ENCODE results near the gene VSIG8.

VSIG8 gene

GRCh38 chr1:159823406-159823805 lies 39.1 kb downstream of the VSIG8 start:
- POLR2A ChIA-PET = no interaction called here
- no peak for TF ChIP-seq CTBP1 (IDR thresholded peaks at IDR 0.05; ENCODE audit: borderline replicate concordance)
- DNase-seq (ENCODE audit: extremely low spot score) = no peak
- CTCF ChIA-PET = interaction anchor here (0.9 kb wide), 1 partner anchor 68 kb away, joined by 4 read pairs; no protein-coding TSS in a partner anchor

GRCh38 chr1:159821171-159821867 lies 41.1 kb downstream of the VSIG8 start:
- ChIA-PET CTCF (interaction anchor here (0.6 to 0.7 kb wide), 3 partner anchors 10 to 291 kb away, joined by 3 to 4 read pairs (median 3); no protein-coding TSS in a partner anchor), POLR2A (no interaction called here)
- no peak for DNase-seq (ENCODE audit: extremely low spot score)
- TF ChIP-seq FOXK2 (IDR thresholded peaks at IDR 0.05) (no peak), ARNT (IDR thresholded peaks at IDR 0.05) (no peak), L3MBTL2 (conservative IDR thresholded peaks at IDR 0.05) (no peak), CTBP1 (IDR thresholded peaks at IDR 0.05; ENCODE audit: borderline replicate concordance) (no peak), FOXA1 (IDR thresholded peaks at IDR 0.05) (no peak), SUZ12 (IDR thresholded peaks at IDR 0.05) (no peak), HDGF (IDR thresholded peaks at IDR 0.05; ENCODE audit: borderline replicate concordance) (no peak), FOXM1 (IDR thresholded peaks at IDR 0.05; ENCODE audit: borderline replicate concordance) (no peak), NFRKB (IDR thresholded peaks at IDR 0.05) (no peak), LEF1 (IDR thresholded peaks at IDR 0.05; ENCODE audit: borderline replicate concordance) (no peak)

- ChIA-PET POLR2A (no interaction called here), CTCF (interaction anchor here (0.6 to 1.4 kb wide), 2 partner anchors 24 to 27 kb away, joined by 3 read pairs; no protein-coding TSS in a partner anchor)
- no peak for TF ChIP-seq BHLHE40 (IDR thresholded peaks at IDR 0.05; ENCODE audit: borderline replicate concordance)
- no peak for DNase-seq (ENCODE audit: extremely low spot score)
Observed at GRCh38 chr1:159817276-159818041, 45.0 kb downstream of the VSIG8 start.

- no peak for TF ChIP-seq PKNOX1 (IDR thresholded peaks at IDR 0.05)
- TF ChIP-seq LEF1 (IDR thresholded peaks at IDR 0.05; ENCODE audit: borderline replicate concordance) = no peak
- no peak for TF ChIP-seq SUZ12 (IDR thresholded peaks at IDR 0.05)
- no peak for TF ChIP-seq ARNT (IDR thresholded peaks at IDR 0.05)
- no peak for TF ChIP-seq L3MBTL2 (conservative IDR thresholded peaks at IDR 0.05)
- TF ChIP-seq BHLHE40 (IDR thresholded peaks at IDR 0.05; ENCODE audit: borderline replicate concordance) = no peak
- TF ChIP-seq TARDBP (IDR thresholded peaks at IDR 0.05) = no peak
- TF ChIP-seq NFRKB (IDR thresholded peaks at IDR 0.05) = no peak
- TF ChIP-seq FOXA1 (IDR thresholded peaks at IDR 0.05) = no peak
- TF ChIP-seq FOXK2 (IDR thresholded peaks at IDR 0.05) = no peak
- TF ChIP-seq HDGF (IDR thresholded peaks at IDR 0.05; ENCODE audit: borderline replicate concordance) = no peak
- TF ChIP-seq FOXM1 (IDR thresholded peaks at IDR 0.05; ENCODE audit: borderline replicate concordance) = no peak
- no peak for TF ChIP-seq ELF4 (IDR thresholded peaks at IDR 0.05)
- no peak for TF ChIP-seq ZNF384 (IDR thresholded peaks at IDR 0.05)
- no peak for TF ChIP-seq SP1 (IDR thresholded peaks at IDR 0.05)
- TF ChIP-seq CTBP1 (IDR thresholded peaks at IDR 0.05; ENCODE audit: borderline replicate concordance) = no peak
- ChIA-PET POLR2A (no interaction called here), CTCF (interaction anchor here (1.4 kb wide), 1 partner anchor 26 kb away, joined by 3 read pairs; no protein-coding TSS in a partner anchor)
- DNase-seq (ENCODE audit: extremely low spot score) = no peak
Observed at GRCh38 chr1:159815926-159816325, 46.5 kb downstream of the VSIG8 start.

GRCh38 chr1:159804924-159805323 lies 57.5 kb downstream of the VSIG8 start:
- CTCF ChIA-PET = no interaction called here
- TF ChIP-seq ELF4 (IDR thresholded peaks at IDR 0.05) (no peak), SP1 (IDR thresholded peaks at IDR 0.05) (no peak), L3MBTL2 (conservative IDR thresholded peaks at IDR 0.05) (no peak), LEF1 (IDR thresholded peaks at IDR 0.05; ENCODE audit: borderline replicate concordance) (no peak), TARDBP (IDR thresholded peaks at IDR 0.05) (no peak), FOXA1 (IDR thresholded peaks at IDR 0.05) (no peak), ARNT (IDR thresholded peaks at IDR 0.05) (no peak), SUZ12 (IDR thresholded peaks at IDR 0.05) (no peak), HDGF (IDR thresholded peaks at IDR 0.05; ENCODE audit: borderline replicate concordance) (no peak), FOXK2 (IDR thresholded peaks at IDR 0.05) (no peak), ZNF384 (IDR thresholded peaks at IDR 0.05) (no peak), NFRKB (IDR thresholded peaks at IDR 0.05) (no peak), PKNOX1 (IDR thresholded peaks at IDR 0.05) (no peak), CTBP1 (IDR thresholded peaks at IDR 0.05; ENCODE audit: borderline replicate concordance) (no peak), FOXM1 (IDR thresholded peaks at IDR 0.05; ENCODE audit: borderline replicate concordance) (no peak), BHLHE40 (IDR thresholded peaks at IDR 0.05; ENCODE audit: borderline replicate concordance) (no peak)
- POLR2A ChIA-PET = no interaction called here

More at GRCh38 chr1:159804924-159805323, 57.5 kb downstream of the VSIG8 start:
- DNase-seq (ENCODE audit: extremely low spot score) = no peak
